ENCODE data around the gene SMAD1.

Gene SMAD1

GRCh38 chr4:145589916-145590702, 108.5 kb downstream of the SMAD1 start:
- DNase-seq = no peak
- in situ Hi-C loops (cut with MboI; ENCODE audit: low pct_unique_long_range_greater_than_20kb, low sequenced_read_pairs) = no loop called here

- no peak for DNase-seq
- in situ Hi-C loops (cut with MboI; ENCODE audit: low pct_unique_long_range_greater_than_20kb, low sequenced_read_pairs) = no loop called here
These were observed 120.6 kb downstream of the SMAD1 start for GRCh38 chr4:145602129-145602760.

GRCh38 chr4:145605941-145606340, 124.3 kb downstream of the SMAD1 start:
- in situ Hi-C loops (cut with MboI; ENCODE audit: low pct_unique_long_range_greater_than_20kb, low sequenced_read_pairs) = no loop called here
- no peak for DNase-seq

Data from KBM-7 (cell line).